HG03432 (cell line): Measurements from ENCODE around the gene PRR35.

ENCODE experiments used
- ATAC-seq: cut with Tn5 transposase; IDR thresholded peaks from one replicate; pipeline ENCODE4 v1.9.1; 2021; ENCODE audit warnings: mild to moderate bottlenecking, moderate library complexity; ENCODE audit not compliant: unreplicated experiment

Gene PRR35

GRCh38 chr16:578232-578869 is 18.2 kb downstream of the PRR35 start:
- no peak for ATAC-seq

GRCh38 chr16:578870-579405 is 18.7 kb downstream of the PRR35 start:
- no peak for ATAC-seq

GRCh38 chr16:580141-580945 is 20.1 kb downstream of the PRR35 start:
- no peak for ATAC-seq

GRCh38 chr16:580946-581498 is 20.8 kb downstream of the PRR35 start:
- no peak for ATAC-seq

- ATAC-seq = no peak
These were observed 22.0 kb downstream of the PRR35 start for GRCh38 chr16:582218-582613.

GRCh38 chr16:582614-583331 is 22.6 kb downstream of the PRR35 start:
- no peak for ATAC-seq

- no peak for ATAC-seq
These were observed 23.2 kb downstream of the PRR35 start for GRCh38 chr16:583470-583814.

- ATAC-seq = no peak
These were observed 23.8 kb downstream of the PRR35 start for GRCh38 chr16:583815-584591.

- no peak for ATAC-seq
These were observed 25.2 kb downstream of the PRR35 start for GRCh38 chr16:585351-585750.

- ATAC-seq = no peak
These were observed 26.0 kb downstream of the PRR35 start for GRCh38 chr16:586047-586644.

- ATAC-seq = no peak
These were observed 26.7 kb downstream of the PRR35 start for GRCh38 chr16:586645-587590.

GRCh38 chr16:588639-588888 is 28.4 kb downstream of the PRR35 start:
- ATAC-seq = no peak

GRCh38 chr16:588889-589657 is 28.9 kb downstream of the PRR35 start:
- ATAC-seq = peak; percentile 74

GRCh38 chr16:589658-590187 is 29.5 kb downstream of the PRR35 start, which contains the start of gene RAB40C:
TSS of gene RAB40C (plus strand) at chr16:590066. CDS start at chr16:590292, 226 bp downstream.
- peak; percentile 75 for ATAC-seq

- peak; percentile 2 for ATAC-seq
These were observed 30.1 kb downstream of the PRR35 start for GRCh38 chr16:590188-590814.

GRCh38 chr16:590815-591200 is 30.6 kb downstream of the PRR35 start:
- ATAC-seq = no peak

- ATAC-seq = no peak
These were observed 31.0 kb downstream of the PRR35 start for GRCh38 chr16:591231-591630.
